Erythroblast (primary cell): ENCODE results near the gene CUX1.

Source experiments
- GATA1 ChIP-seq: IDR thresholded peaks from 2 replicates; pipeline ENCODE4 v1.6.1; 2011; ENCODE audit warnings: low read depth, mild to moderate bottlenecking, control low read depth, low read length, moderate library complexity
- POLR2A ChIP-seq: IDR thresholded peaks from 2 replicates; pipeline ENCODE4 v1.6.1; 2011; ENCODE audit warnings: mild to moderate bottlenecking, low read length

DNA sequence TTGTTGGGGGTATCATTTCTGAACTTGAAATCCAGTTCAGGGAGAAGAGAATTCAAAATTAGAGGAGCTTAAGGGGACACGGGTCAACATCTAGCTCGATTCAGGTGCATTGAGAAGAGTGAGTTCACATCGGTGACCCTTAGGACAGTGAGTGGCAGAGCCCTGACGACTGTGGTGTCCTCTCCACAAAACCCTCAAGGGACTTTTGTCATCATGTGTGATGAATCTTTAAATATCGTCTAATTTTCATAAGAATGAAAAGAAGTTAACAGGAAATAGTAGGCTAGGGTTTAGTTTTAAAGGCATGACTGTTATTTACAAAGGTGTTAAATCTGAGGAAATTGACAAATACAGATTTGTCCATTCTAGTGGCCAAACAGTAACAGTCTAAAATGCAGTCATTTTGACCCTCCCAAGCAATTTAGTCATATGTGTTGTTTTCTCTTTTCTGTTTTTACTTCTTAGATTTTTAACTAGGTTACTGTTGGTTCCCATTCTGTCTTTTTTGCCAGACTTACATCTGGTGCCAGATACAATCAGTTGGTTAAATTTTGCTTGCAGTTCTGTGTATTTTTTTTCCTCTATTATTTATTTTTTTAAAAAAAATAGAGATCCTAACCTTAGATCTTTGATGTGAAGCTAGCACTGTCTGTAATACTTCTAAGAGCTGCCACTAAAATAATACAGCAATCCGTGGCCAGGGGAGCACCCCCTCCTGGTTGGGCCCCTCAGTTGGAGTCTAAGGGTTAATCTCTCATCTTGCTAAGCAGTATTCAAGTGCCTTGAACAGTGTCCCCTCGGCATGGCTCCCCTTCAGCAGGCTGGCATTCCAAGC is 434.3 kb downstream of the CUX1 start:
- TF ChIP-seq POLR2A: no peak
- no peak for TF ChIP-seq GATA1
